ENCODE measurements around the gene DHX8. TPM values are rescaled to one million over a fixed set of nuclear protein-coding genes. Genes with fewer than 3 reads are reported as not detected.
A peak's percentile ranks its signal among the peaks of the same experiment; 100 is the strongest.

The DHX8 gene
- total RNA-seq, 1 experiment from 2014 or later = 54.1 TPM

GRCh38 chr17:43547189-43547550 lies 63.4 kb downstream of the DHX8 start:
- Histone ChIP-seq H4K8ac (replicated peaks; ENCODE audit: insufficient read length, low read depth, low read length) (no peak overlapping the region), H3K27ac (ENCODE audit: insufficient read length, low read depth, low read length) (no peak overlapping the region), H2BK12ac (ENCODE audit: insufficient read length, low read depth, low read length) (no peak overlapping the region), H4K5ac (ENCODE audit: insufficient read length, low read depth, low read length) (no peak overlapping the region), H3K14ac (ENCODE audit: insufficient read depth, low read length) (no peak overlapping the region), H3K27me3 (ENCODE audit: insufficient read depth, low read length) (no peaks in the 10 kb centered on the region), H2BK120ac (ENCODE audit: low read depth, low read length, poor library complexity, severe bottlenecking) (no peak overlapping the region), H3T11ph (ENCODE audit: low read length) (no peak overlapping the region), H2BK15ac (ENCODE audit: low read depth, low read length) (no peak overlapping the region), H4K91ac (ENCODE audit: insufficient read length, low read depth, low read length) (no peak overlapping the region), H3K56ac (ENCODE audit: insufficient read length, low read depth, low read length) (no peak overlapping the region), H3K79me2 (ENCODE audit: insufficient read depth, low read length) (peaks cover 11% of the 10 kb centered on the region; the same call in 1 of the 2 replicates), H3K9me3 (ENCODE audit: control insufficient read depth, low read depth, low read length) (no peaks in the 10 kb centered on the region), H3K4ac (ENCODE audit: low read depth, low read length) (no peak overlapping the region), H2AK5ac (ENCODE audit: insufficient read length, low read length) (no peak overlapping the region), H2BK20ac (ENCODE audit: low read depth, low read length, poor library complexity, severe bottlenecking) (no peak overlapping the region), H2AFZ (ENCODE audit: low read length) (no peak overlapping the region), H3K4me2 (ENCODE audit: insufficient read depth, insufficient read length, low read length) (peak overlapping the region; percentile 84), H3K4me1 (ENCODE audit: insufficient read depth, low read length) (peaks cover 15% of the 10 kb centered on the region; the same call in 1 of the 2 replicates), H3K79me1 (ENCODE audit: insufficient read depth, low read depth, low read length, poor library complexity, severe bottlenecking) (no peaks in the 10 kb centered on the region), H2BK5ac (ENCODE audit: insufficient read length, low read length) (no peak overlapping the region), H4K20me1 (ENCODE audit: control insufficient read depth, insufficient read depth, insufficient read length) (no peaks in the 10 kb centered on the region), H3K18ac (ENCODE audit: insufficient read length, low read depth, low read length) (no peak overlapping the region), H3K9ac (ENCODE audit: extremely low read depth, insufficient read length, low read length) (no peak overlapping the region), H3K23ac (ENCODE audit: insufficient read length, low read depth, low read length) (no peak overlapping the region), H3K23me2 (ENCODE audit: insufficient read length, low read depth, low read length, poor library complexity, severe bottlenecking) (peaks cover 16% of the 10 kb centered on the region)
- Mint-ChIP-seq H3K36me3 (ENCODE audit: insufficient read depth in 1 of 3, low read depth in 3 of 3) (peaks cover 0 to 6% (median 4%) of the 10 kb centered on the region in 3 experiments; a peak in 5 of 7 replicates), H3K27me3 (ENCODE audit: low read depth) (peaks cover 44% of the 10 kb centered on the region), H3K9me3 (peaks cover 0 to 3% of the 10 kb centered on the region in 2 experiments; a peak in 3 of 5 replicates), H3K4me3 (peak overlapping the region; percentile 85 to 99), H3K27ac (peak overlapping the region in 1 of 3 experiments; percentile 98; a peak in 1 of 7 replicates), H3K4me1 (peaks cover 56 to 57% of the 10 kb centered on the region in 2 experiments)
- no CpG with 5 or more reads among the region's 2 CpGs for WGBS (ENCODE audit: extremely low coverage, insufficient read length, low lambda C conversion rate)
- DNase-seq = peak; percentile 26
- TF ChIP-seq CTCF (conservative IDR thresholded peaks at IDR 0.05) = no peak

Measured in H9 (cell line).